GM21619 (cell line): ENCODE data around the gene TMEM156.
"Not testable (repeated sequence)": the region's sequence is repeated elsewhere in the genome, so short reads cannot be mapped to it uniquely, and the experiment has no call there.

Experiments
- ATAC-seq: cut with Tn5 transposase; IDR thresholded peaks from one replicate; pipeline ENCODE4 v1.9.1; 2021; ENCODE audit not compliant: unreplicated experiment

The TMEM156 gene

GRCh38 chr4:39043861-39044363 lies 11.7 kb upstream of the TMEM156 start:
- ATAC-seq, result no peak

GRCh38 chr4:39043058-39043860 lies 11.1 kb upstream of the TMEM156 start:
- ATAC-seq, result no peak

- ATAC-seq, result no peak
Measured at GRCh38 chr4:39042366-39042765, 10.2 kb upstream of the TMEM156 start.

GRCh38 chr4:39039108-39039507 lies 6.9 kb upstream of the TMEM156 start:
- ATAC-seq, result no peak

- no peak for ATAC-seq
Measured at GRCh38 chr4:39037941-39038340, 5.7 kb upstream of the TMEM156 start.

GRCh38 chr4:39037491-39037825 lies 5.2 kb upstream of the TMEM156 start:
- ATAC-seq, result no peak

- no peak for ATAC-seq
Measured at GRCh38 chr4:39036172-39036571, 4.0 kb upstream of the TMEM156 start.

- ATAC-seq, result not testable (repeated sequence)
Measured at GRCh38 chr4:39031590-39032020, 604 bp downstream of the TMEM156 start.

GRCh38 chr4:39030725-39031124 lies 1.5 kb downstream of the TMEM156 start:
- ATAC-seq, result peak; percentile 6

- peak; percentile 41 for ATAC-seq
Measured at GRCh38 chr4:39029752-39030694, 2.2 kb downstream of the TMEM156 start.

- no peak for ATAC-seq
Measured at GRCh38 chr4:39026096-39026495, 6.1 kb downstream of the TMEM156 start.

- ATAC-seq, result no peak
Measured at GRCh38 chr4:39025552-39026085, 6.6 kb downstream of the TMEM156 start.

GRCh38 chr4:39024311-39024865 lies 7.8 kb downstream of the TMEM156 start:
- ATAC-seq, result no peak

GRCh38 chr4:39023059-39023458 lies 9.2 kb downstream of the TMEM156 start:
- ATAC-seq, result no peak

GRCh38 chr4:39022241-39022640 lies 10.0 kb downstream of the TMEM156 start:
- ATAC-seq, result no peak

GRCh38 chr4:39021631-39022030 lies 10.6 kb downstream of the TMEM156 start:
- ATAC-seq, result no peak

GRCh38 chr4:39020130-39020529 lies 12.1 kb downstream of the TMEM156 start:
- no peak for ATAC-seq

GRCh38 chr4:39014028-39014427 lies 18.2 kb downstream of the TMEM156 start:
- no peak for ATAC-seq

GRCh38 chr4:39004758-39005157 lies 27.5 kb downstream of the TMEM156 start:
- no peak for ATAC-seq

- not testable (repeated sequence) for ATAC-seq
Measured at GRCh38 chr4:39002058-39002457, 30.2 kb downstream of the TMEM156 start.

- ATAC-seq, result no peak
Measured at GRCh38 chr4:38995660-38996005, 36.6 kb downstream of the TMEM156 start.
